SK-N-MC (cell line): ENCODE results near the gene USH2A.
A peak's percentile ranks its signal among the peaks of the same experiment; 100 is the strongest.

Experiments
- DNase-seq: peaks from one replicate; pipeline ENCODE4 v3.0.0-alpha.2; 2011; ENCODE audit warnings: low read depth, low spot score
- H3K27ac ChIP-seq: fragments of 200-600 bp; sonication (generic); 2 replicates; pipeline ENCODE4 v1.5.1; 2016; ENCODE audit warnings: mixed run types
- H3K36me3 ChIP-seq: fragments of 200-600 bp; sonication (generic); 2 replicates; pipeline ENCODE4 v1.6.1; 2017; ENCODE audit warnings: antibody characterized with exemption, low read length, mixed read lengths; ENCODE audit not compliant: insufficient read depth
- H3K4me3 ChIP-seq: fragments of 200-600 bp; sonication (generic); 2 replicates; pipeline ENCODE4 v1.5.1; 2016
- H3K9ac ChIP-seq: fragments of 200-600 bp; sonication (generic); 2 replicates; pipeline ENCODE4 v1.8.0; 2017; ENCODE audit warnings: mixed run types, mixed read lengths; ENCODE audit not compliant: insufficient read length
- H3K9me3 ChIP-seq: fragments of 200-600 bp; sonication (generic); 2 replicates; pipeline ENCODE4 v1.6.1; 2017; ENCODE audit warnings: low read depth, mild to moderate bottlenecking, antibody characterized with exemption, low read length, moderate library complexity, mixed read lengths
- EZH2 ChIP-seq: fragments of 200-600 bp; sonication (generic); IDR thresholded peaks from one replicate; pipeline ENCODE4 v1.6.1; 2017; ENCODE audit warnings: antibody characterized with exemption
- FOXP2 ChIP-seq: optimal IDR thresholded peaks from 2 replicates; pipeline ENCODE3; 2011; ENCODE audit warnings: mild to moderate bottlenecking, moderate library complexity; ENCODE audit not compliant: insufficient read depth; ENCODE audit errors: extremely low read length, control extremely low read depth
- POLR2AphosphoS5 ChIP-seq: IDR thresholded peaks from 2 replicates; pipeline ENCODE4 v1.6.1; 2012; ENCODE audit warnings: mild to moderate bottlenecking, low read depth, low read length, borderline replicate concordance

Gene USH2A

GRCh38 chr1:216184126-216184680 lies 239.0 kb downstream of the USH2A start:
- no peak overlapping the region for H3K9ac ChIP-seq
- no peaks in the 10 kb centered on the region for H3K9me3 ChIP-seq
- no peak for DNase-seq
- H3K36me3 ChIP-seq: no peaks in the 10 kb centered on the region
- H3K27ac ChIP-seq: peak overlapping the region; percentile 4; the same call in 1 of the 2 replicates
- peak overlapping the region; percentile 48 for H3K4me3 ChIP-seq
- no peak for TF ChIP-seq FOXP2
- no peak for TF ChIP-seq POLR2AphosphoS5
- no peak for TF ChIP-seq EZH2

DNA sequence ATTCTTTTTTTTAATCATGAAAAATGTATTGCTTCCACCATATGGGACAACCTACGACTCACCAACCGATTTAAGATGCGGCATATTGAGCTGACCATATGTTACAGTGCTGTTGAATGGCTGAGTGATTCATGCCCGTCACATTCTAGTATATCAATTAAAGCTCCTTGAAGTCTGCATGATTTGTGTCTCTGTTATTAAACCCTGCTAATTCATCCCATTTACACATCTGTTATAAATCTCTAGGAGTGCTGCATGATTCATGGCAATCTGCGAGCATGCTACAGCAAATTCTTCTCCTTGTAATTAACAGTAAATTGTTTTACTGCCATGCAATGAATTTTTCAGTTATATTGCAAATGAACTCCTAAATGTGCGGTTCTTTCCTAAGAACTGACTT lies 239.8 kb downstream of the USH2A start:
- no peak for DNase-seq

GRCh38 chr1:216183007-216183406 lies 240.2 kb downstream of the USH2A start:
- H3K36me3 ChIP-seq: no peaks in the 10 kb centered on the region
- no peak overlapping the region for H3K4me3 ChIP-seq
- H3K9ac ChIP-seq: no peak overlapping the region
- H3K27ac ChIP-seq: no peak overlapping the region
- DNase-seq: no peak
- no peaks in the 10 kb centered on the region for H3K9me3 ChIP-seq
- TF ChIP-seq FOXP2 (no peak), EZH2 (no peak), POLR2AphosphoS5 (no peak)

More for the DNA sequence above, 239.8 kb downstream of the USH2A start:
- TF ChIP-seq FOXP2: no peak
- no peak for TF ChIP-seq EZH2
- no peak for TF ChIP-seq POLR2AphosphoS5
- H3K27ac ChIP-seq: no peak overlapping the region
- H3K4me3 ChIP-seq: peak overlapping the region; percentile 48
- no peaks in the 10 kb centered on the region for H3K36me3 ChIP-seq
- no peak overlapping the region for H3K9ac ChIP-seq
- no peaks in the 10 kb centered on the region for H3K9me3 ChIP-seq

DNA sequence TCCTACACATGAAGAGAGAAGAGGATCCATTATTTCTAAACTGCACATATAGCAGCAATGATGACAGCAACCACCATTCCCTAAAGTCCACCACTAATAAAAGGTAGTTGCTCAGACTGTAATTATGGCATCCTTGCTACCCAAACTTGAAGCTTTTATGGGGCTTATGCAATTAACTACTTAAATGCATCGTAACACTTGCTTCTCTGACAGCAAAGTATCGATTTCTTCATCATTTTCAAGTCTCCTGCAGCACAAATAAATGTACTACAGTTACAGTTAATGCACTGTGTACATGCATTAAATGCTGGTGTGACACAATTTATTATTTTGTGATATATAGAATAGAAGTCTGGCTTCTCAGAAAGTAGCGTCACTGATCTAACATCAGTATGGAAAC lies 241.7 kb downstream of the USH2A start:
- no peaks in the 10 kb centered on the region for H3K36me3 ChIP-seq
- no peak for TF ChIP-seq POLR2AphosphoS5
- no peak for TF ChIP-seq FOXP2
- no peak for TF ChIP-seq EZH2
- H3K27ac ChIP-seq: no peak overlapping the region
- no peaks in the 10 kb centered on the region for H3K9me3 ChIP-seq
- no peak overlapping the region for H3K4me3 ChIP-seq
- DNase-seq: no peak
- no peak overlapping the region for H3K9ac ChIP-seq

DNA sequence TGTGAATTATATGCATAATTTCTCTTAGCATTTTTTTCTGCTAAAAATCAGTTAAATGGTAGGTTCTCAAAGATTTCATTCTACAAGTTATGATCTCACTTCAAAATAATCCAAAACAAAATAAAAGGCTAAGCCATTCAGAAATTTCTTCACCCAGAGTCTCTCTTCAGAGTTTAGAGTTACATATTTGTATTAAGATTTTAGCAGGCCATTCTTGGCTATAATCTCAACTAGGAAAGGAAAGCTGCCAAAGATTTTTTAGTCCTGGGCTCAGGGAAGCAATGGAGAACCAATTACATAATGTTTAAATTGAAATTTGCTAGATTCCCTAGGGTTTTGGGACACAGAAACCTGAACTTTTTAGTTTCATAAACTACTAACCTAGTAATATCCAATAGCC lies 245.0 kb downstream of the USH2A start:
- no peak overlapping the region for H3K4me3 ChIP-seq
- no peaks in the 10 kb centered on the region for H3K36me3 ChIP-seq
- H3K27ac ChIP-seq: no peak overlapping the region
- no peak for DNase-seq
- H3K9me3 ChIP-seq: no peaks in the 10 kb centered on the region
- no peak overlapping the region for H3K9ac ChIP-seq
- TF ChIP-seq FOXP2: no peak
- no peak for TF ChIP-seq POLR2AphosphoS5
- no peak for TF ChIP-seq EZH2

DNA sequence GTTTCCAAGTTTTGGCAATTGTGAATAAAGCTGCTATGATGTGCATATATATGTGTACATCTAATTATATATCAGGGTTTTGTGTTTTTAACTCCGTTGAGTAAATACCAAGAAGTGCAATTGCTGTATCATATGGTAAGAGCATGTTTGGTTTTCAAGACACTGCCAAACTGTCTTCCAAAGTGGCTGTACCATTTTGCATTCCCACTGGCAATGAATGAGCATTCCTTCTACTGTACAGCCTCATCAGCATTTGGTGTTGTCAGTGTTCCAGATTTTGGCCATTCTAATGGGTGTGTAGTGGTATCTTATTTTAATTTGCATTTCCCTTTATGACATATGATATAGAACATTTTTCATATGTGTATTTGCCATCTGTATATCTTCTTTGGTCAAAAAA lies 246.3 kb downstream of the USH2A start:
- no peak overlapping the region for H3K27ac ChIP-seq
- TF ChIP-seq FOXP2 (no peak), EZH2 (no peak), POLR2AphosphoS5 (no peak)
- no peak for DNase-seq
- H3K9ac ChIP-seq: no peak overlapping the region
- H3K9me3 ChIP-seq: no peaks in the 10 kb centered on the region
- H3K36me3 ChIP-seq: no peaks in the 10 kb centered on the region
- H3K4me3 ChIP-seq: no peak overlapping the region

GRCh38 chr1:216175714-216176113 lies 247.5 kb downstream of the USH2A start:
- DNase-seq: no peak
- H3K9ac ChIP-seq: no peak overlapping the region
- no peaks in the 10 kb centered on the region for H3K9me3 ChIP-seq
- TF ChIP-seq EZH2 (no peak), FOXP2 (no peak), POLR2AphosphoS5 (no peak)
- H3K4me3 ChIP-seq: no peak overlapping the region
- no peaks in the 10 kb centered on the region for H3K36me3 ChIP-seq
- H3K27ac ChIP-seq: no peak overlapping the region

DNA sequence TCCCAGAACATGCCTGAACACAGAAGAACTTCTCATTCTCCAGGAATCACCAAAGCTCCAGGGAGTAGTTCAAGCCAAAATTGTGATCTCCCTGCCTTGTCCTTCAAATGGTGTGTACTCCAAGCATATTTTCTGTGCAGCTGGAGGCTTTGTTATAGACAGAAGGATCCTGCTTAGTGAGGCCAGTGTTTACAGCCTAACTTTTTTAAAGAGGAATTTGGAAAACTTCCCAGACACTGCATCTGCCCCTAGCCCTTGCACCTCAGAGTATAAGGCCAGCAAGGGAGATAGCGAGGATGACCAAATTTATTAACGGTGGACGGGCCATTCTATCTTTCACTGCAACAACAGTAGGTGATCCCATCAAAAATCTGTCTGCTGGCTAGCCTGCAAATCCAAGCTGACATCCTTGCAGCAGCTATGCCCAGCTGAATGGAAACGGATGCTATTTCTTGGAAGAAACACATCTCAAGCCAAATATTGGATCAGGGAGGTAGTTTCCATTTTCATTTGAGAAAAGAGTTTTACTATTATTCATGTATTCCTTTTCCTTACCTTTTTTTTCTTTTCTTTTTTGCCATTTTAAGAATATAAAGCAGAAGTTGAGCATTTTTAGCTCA lies 249.8 kb downstream of the USH2A start:
- DNase-seq: no peak
- no peaks in the 10 kb centered on the region for H3K9me3 ChIP-seq
- no peaks in the 10 kb centered on the region for H3K36me3 ChIP-seq
- TF ChIP-seq POLR2AphosphoS5 (no peak), FOXP2 (no peak), EZH2 (no peak)
- H3K4me3 ChIP-seq: no peak overlapping the region
- H3K9ac ChIP-seq: no peak overlapping the region
- no peak overlapping the region for H3K27ac ChIP-seq

DNA sequence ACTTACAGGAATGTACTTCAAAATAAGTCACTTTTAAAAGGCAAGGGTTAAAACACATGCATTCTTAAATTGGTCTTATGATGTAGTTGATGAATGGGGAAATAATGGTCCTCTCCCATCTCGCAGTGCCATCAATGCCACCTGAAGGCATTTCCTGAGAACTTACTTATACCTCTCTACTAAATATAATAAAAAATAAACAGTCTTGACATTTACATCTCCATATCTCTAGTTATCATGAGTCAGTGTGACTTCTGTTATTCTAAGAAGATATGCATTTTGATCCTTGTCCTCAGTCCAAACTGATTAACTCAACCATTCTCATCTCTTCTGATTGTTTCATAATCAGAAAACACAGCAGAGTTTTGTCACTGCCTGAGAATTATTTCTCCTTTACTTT lies 253.9 kb downstream of the USH2A start:
- TF ChIP-seq FOXP2: no peak
- no peak for TF ChIP-seq EZH2
- no peak for TF ChIP-seq POLR2AphosphoS5
- Histone ChIP-seq H3K4me3 (no peak overlapping the region), H3K9ac (no peak overlapping the region), H3K36me3 (no peaks in the 10 kb centered on the region), H3K9me3 (no peaks in the 10 kb centered on the region), H3K27ac (no peak overlapping the region)
- DNase-seq: no peak

GRCh38 chr1:216168546-216168945 lies 254.7 kb downstream of the USH2A start:
- Histone ChIP-seq H3K4me3 (no peak overlapping the region), H3K9ac (no peak overlapping the region), H3K9me3 (no peaks in the 10 kb centered on the region), H3K36me3 (no peaks in the 10 kb centered on the region), H3K27ac (no peak overlapping the region)
- no peak for DNase-seq
- TF ChIP-seq POLR2AphosphoS5: no peak
- TF ChIP-seq FOXP2: no peak
- TF ChIP-seq EZH2: no peak
